ENCODE data around the gene NT5M.

The NT5M gene

GRCh38 chr17:17356149-17356930 is 53.2 kb downstream of the NT5M start:
- Histone ChIP-seq H3K36me3 (ENCODE audit: control insufficient read depth in 1 of 2, insufficient read depth in 2 of 2, low read depth in 1 of 2, low read length in 2 of 2) (no peaks in the 10 kb centered on the region), H2AK5ac (ENCODE audit: low read length, severe bottlenecking) (no peak overlapping the region), H4K91ac (ENCODE audit: low read length) (no peak overlapping the region), H2BK120ac (ENCODE audit: low read depth, low read length) (no peak overlapping the region), H3K79me1 (replicated peaks; ENCODE audit: low read length, poor library complexity, severe bottlenecking) (no peaks in the 10 kb centered on the region), H3K27ac (ENCODE audit: low read length, poor library complexity, severe bottlenecking) (no peak overlapping the region), H3K9ac (ENCODE audit: low read length) (no peak overlapping the region), H3K14ac (ENCODE audit: low read length in 2 of 2) (no peak overlapping the region), H3K27me3 (ENCODE audit: control insufficient read depth in 1 of 2, insufficient read depth in 1 of 2, low read length in 2 of 2) (peaks cover 2 to 3% of the 10 kb centered on the region in 2 experiments), H3K4me3 (ENCODE audit: insufficient read depth in 1 of 2, low read depth in 1 of 2, low read length in 2 of 2) (no peak overlapping the region), H3K9me3 (ENCODE audit: control insufficient read depth, low read length) (peaks cover 6% of the 10 kb centered on the region), H2AFZ (ENCODE audit: low read depth, low read length) (no peak overlapping the region), H3K4me1 (ENCODE audit: control insufficient read depth, insufficient read depth, low read depth, low read length) (peaks cover 15% of the 10 kb centered on the region), H3K23ac (ENCODE audit: low read length in 2 of 2) (no peak overlapping the region), H2BK15ac (ENCODE audit: low read depth, poor library complexity, severe bottlenecking) (no peak overlapping the region), H3K18ac (ENCODE audit: low read depth in 1 of 2, low read length in 2 of 2) (no peak overlapping the region), H3K4me2 (ENCODE audit: low read length, poor library complexity, severe bottlenecking) (no peak overlapping the region), H2BK12ac (ENCODE audit: low read length in 2 of 2) (no peak overlapping the region), H3K4ac (ENCODE audit: low read depth in 1 of 2, low read length in 2 of 2) (no peak overlapping the region), H4K8ac (ENCODE audit: low read length) (peak overlapping the region; percentile 16), H2BK5ac (ENCODE audit: low read depth, low read length, poor library complexity, severe bottlenecking) (no peak overlapping the region)
- 69% methylated on average over 10 of the region's 10 CpGs for WGBS
- DNase-seq = peak; percentile 82

- no peak overlapping the region for H3K9ac ChIP-seq (ENCODE audit: low read length)
- H3K36me3 ChIP-seq (ENCODE audit: control insufficient read depth in 1 of 2, insufficient read depth in 2 of 2, low read depth in 1 of 2, low read length in 2 of 2) = no peaks in the 10 kb centered on the region
- no peak overlapping the region for H3K23ac ChIP-seq (ENCODE audit: low read length in 2 of 2)
- WGBS = 90% methylated on average over 7 of the region's 10 CpGs
- H3K4me1 ChIP-seq (ENCODE audit: control insufficient read depth, insufficient read depth, low read depth, low read length) = peaks cover 9% of the 10 kb centered on the region
- H2BK12ac ChIP-seq (ENCODE audit: low read length in 2 of 2) = no peak overlapping the region
- H3K4me2 ChIP-seq (ENCODE audit: low read length, poor library complexity, severe bottlenecking) = no peak overlapping the region
- H3K79me1 ChIP-seq (replicated peaks; ENCODE audit: low read length, poor library complexity, severe bottlenecking) = no peaks in the 10 kb centered on the region
- no peak overlapping the region for H4K8ac ChIP-seq (ENCODE audit: low read length)
- no peak overlapping the region for H2BK15ac ChIP-seq (ENCODE audit: low read depth, poor library complexity, severe bottlenecking)
- DNase-seq = no peak
- no peak overlapping the region for H3K18ac ChIP-seq (ENCODE audit: low read depth in 1 of 2, low read length in 2 of 2)
- H2BK5ac ChIP-seq (ENCODE audit: low read depth, low read length, poor library complexity, severe bottlenecking) = no peak overlapping the region
- peaks cover 6% of the 10 kb centered on the region for H3K9me3 ChIP-seq (ENCODE audit: control insufficient read depth, low read length)
- no peak overlapping the region for H3K4ac ChIP-seq (ENCODE audit: low read depth in 1 of 2, low read length in 2 of 2)
- H2BK120ac ChIP-seq (ENCODE audit: low read depth, low read length) = peak overlapping the region; percentile 12
- H3K27ac ChIP-seq (ENCODE audit: low read length, poor library complexity, severe bottlenecking) = no peak overlapping the region
- H3K14ac ChIP-seq (ENCODE audit: low read length in 2 of 2) = no peak overlapping the region
- H3K4me3 ChIP-seq (ENCODE audit: insufficient read depth in 1 of 2, low read depth in 1 of 2, low read length in 2 of 2) = no peak overlapping the region
- H3K27me3 ChIP-seq (ENCODE audit: control insufficient read depth in 1 of 2, insufficient read depth in 1 of 2, low read length in 2 of 2) = peaks cover 3 to 8% of the 10 kb centered on the region in 2 experiments
- no peak overlapping the region for H4K91ac ChIP-seq (ENCODE audit: low read length)
- H2AFZ ChIP-seq (ENCODE audit: low read depth, low read length) = no peak overlapping the region
- no peak overlapping the region for H2AK5ac ChIP-seq (ENCODE audit: low read length, severe bottlenecking)
Measured at GRCh38 chr17:17356931-17357270, 53.7 kb downstream of the NT5M start.

GRCh38 chr17:17358060-17358751 is 55.0 kb downstream of the NT5M start:
- Histone ChIP-seq H2BK120ac (ENCODE audit: low read depth, low read length) (no peak overlapping the region), H3K4ac (ENCODE audit: low read depth in 1 of 2, low read length in 2 of 2) (no peak overlapping the region), H3K9me3 (ENCODE audit: control insufficient read depth, low read length) (peaks cover 6% of the 10 kb centered on the region), H3K36me3 (ENCODE audit: control insufficient read depth in 1 of 2, insufficient read depth in 2 of 2, low read depth in 1 of 2, low read length in 2 of 2) (no peaks in the 10 kb centered on the region), H3K18ac (ENCODE audit: low read depth in 1 of 2, low read length in 2 of 2) (no peak overlapping the region), H3K79me1 (replicated peaks; ENCODE audit: low read length, poor library complexity, severe bottlenecking) (no peaks in the 10 kb centered on the region), H2AFZ (ENCODE audit: low read depth, low read length) (no peak overlapping the region), H3K9ac (ENCODE audit: low read length) (no peak overlapping the region), H2BK15ac (ENCODE audit: low read depth, poor library complexity, severe bottlenecking) (no peak overlapping the region), H4K8ac (ENCODE audit: low read length) (no peak overlapping the region), H3K14ac (ENCODE audit: low read length in 2 of 2) (no peak overlapping the region), H3K27me3 (ENCODE audit: control insufficient read depth in 1 of 2, insufficient read depth in 1 of 2, low read length in 2 of 2) (peaks cover 3 to 16% of the 10 kb centered on the region in 2 experiments), H2AK5ac (ENCODE audit: low read length, severe bottlenecking) (no peak overlapping the region), H4K91ac (ENCODE audit: low read length) (no peak overlapping the region), H3K27ac (ENCODE audit: low read length, poor library complexity, severe bottlenecking) (no peak overlapping the region), H2BK5ac (ENCODE audit: low read depth, low read length, poor library complexity, severe bottlenecking) (no peak overlapping the region), H2BK12ac (ENCODE audit: low read length in 2 of 2) (no peak overlapping the region), H3K4me1 (ENCODE audit: control insufficient read depth, insufficient read depth, low read depth, low read length) (peaks cover 1% of the 10 kb centered on the region), H3K4me3 (ENCODE audit: insufficient read depth in 1 of 2, low read depth in 1 of 2, low read length in 2 of 2) (no peak overlapping the region), H3K4me2 (ENCODE audit: low read length, poor library complexity, severe bottlenecking) (no peak overlapping the region), H3K23ac (ENCODE audit: low read length in 2 of 2) (no peak overlapping the region)
- DNase-seq = no peak
- 80% methylated on average over 1 of the region's 3 CpGs for WGBS

GRCh38 chr17:17358866-17359265 is 55.7 kb downstream of the NT5M start:
- H2BK5ac ChIP-seq (ENCODE audit: low read depth, low read length, poor library complexity, severe bottlenecking) = no peak overlapping the region
- no peak overlapping the region for H2BK120ac ChIP-seq (ENCODE audit: low read depth, low read length)
- no peaks in the 10 kb centered on the region for H3K79me1 ChIP-seq (replicated peaks; ENCODE audit: low read length, poor library complexity, severe bottlenecking)
- H3K27me3 ChIP-seq (ENCODE audit: control insufficient read depth in 1 of 2, insufficient read depth in 1 of 2, low read length in 2 of 2) = peaks cover under 1 to 22% of the 10 kb centered on the region in 2 experiments
- H4K91ac ChIP-seq (ENCODE audit: low read length) = no peak overlapping the region
- no peak overlapping the region for H3K4me3 ChIP-seq (ENCODE audit: insufficient read depth in 1 of 2, low read depth in 1 of 2, low read length in 2 of 2)
- H2AFZ ChIP-seq (ENCODE audit: low read depth, low read length) = no peak overlapping the region
- no peak overlapping the region for H3K4ac ChIP-seq (ENCODE audit: low read depth in 1 of 2, low read length in 2 of 2)
- no peak overlapping the region for H3K27ac ChIP-seq (ENCODE audit: low read length, poor library complexity, severe bottlenecking)
- H3K4me1 ChIP-seq (ENCODE audit: control insufficient read depth, insufficient read depth, low read depth, low read length) = peaks cover 1% of the 10 kb centered on the region
- no peak overlapping the region for H3K9ac ChIP-seq (ENCODE audit: low read length)
- peaks cover 6% of the 10 kb centered on the region for H3K9me3 ChIP-seq (ENCODE audit: control insufficient read depth, low read length)
- no peak overlapping the region for H2BK15ac ChIP-seq (ENCODE audit: low read depth, poor library complexity, severe bottlenecking)
- no peak overlapping the region for H3K18ac ChIP-seq (ENCODE audit: low read depth in 1 of 2, low read length in 2 of 2)
- H3K4me2 ChIP-seq (ENCODE audit: low read length, poor library complexity, severe bottlenecking) = no peak overlapping the region
- H4K8ac ChIP-seq (ENCODE audit: low read length) = no peak overlapping the region
- no peak for DNase-seq
- no peaks in the 10 kb centered on the region for H3K36me3 ChIP-seq (ENCODE audit: control insufficient read depth in 1 of 2, insufficient read depth in 2 of 2, low read depth in 1 of 2, low read length in 2 of 2)
- H2AK5ac ChIP-seq (ENCODE audit: low read length, severe bottlenecking) = no peak overlapping the region
- no peak overlapping the region for H3K23ac ChIP-seq (ENCODE audit: low read length in 2 of 2)
- WGBS = 64% methylated on average over 1 of the region's 2 CpGs
- H2BK12ac ChIP-seq (ENCODE audit: low read length in 2 of 2) = no peak overlapping the region
- H3K14ac ChIP-seq (ENCODE audit: low read length in 2 of 2) = no peak overlapping the region

Measured in mesenchymal stem cell (in vitro differentiated cells and primary cell).